Activated B cell treated with CpG ODN at 0.5 μM for 24 hours (primary cell): ENCODE data around the gene APLN. TPM values are rescaled to one million over a fixed set of nuclear protein-coding genes. Genes with fewer than 3 reads are reported as not detected.

ENCODE experiments used
- ATAC-seq: fragments of 200-7000 bp; cut with Tn5 transposase; one replicate; pipeline ENCODE4 v1.10.0; 2021; ENCODE audit warnings: low read depth, mild to moderate bottlenecking, moderate library complexity
- CTCF ChIA-PET: fragments of 350-600 bp; sonication (Branson Sonifier 250); formaldehyde crosslinking; loops from one replicate; lab custom pipeline; 2021; ENCODE audit warnings: antibody characterized with exemption; lab: Charles Lee
- POLR2A ChIA-PET: fragments of 350-600 bp; sonication (Branson Sonifier 250); formaldehyde crosslinking; loops from one replicate; lab custom pipeline; 2021; ENCODE audit warnings: antibody characterized with exemption; lab: Charles Lee
- DNase-seq: peaks from one replicate; pipeline ENCODE4 v3.0.0; 2022
- H3K27ac Mint-ChIP-seq: one replicate; pipeline ENCODE4 v1.8.0; 2020; ENCODE audit warnings: mixed read lengths
- H3K27me3 Mint-ChIP-seq: one replicate; pipeline ENCODE4 v1.8.0; 2021; ENCODE audit warnings: mixed read lengths
- H3K36me3 Mint-ChIP-seq: one replicate; pipeline ENCODE4 v1.8.0; 2021; ENCODE audit warnings: low read depth, mixed read lengths
- H3K4me1 Mint-ChIP-seq: one replicate; pipeline ENCODE4 v1.8.0; 2021; ENCODE audit warnings: mixed read lengths
- H3K4me3 Mint-ChIP-seq: one replicate; pipeline ENCODE4 v1.8.0; 2020; ENCODE audit warnings: mild to moderate bottlenecking, mixed read lengths
- H3K9me3 Mint-ChIP-seq: one replicate; pipeline ENCODE4 v1.8.0; 2020; ENCODE audit warnings: mixed read lengths
- intact Hi-C: fragments of 100-400 bp; cut with micrococcal nuclease; formaldehyde crosslinking; loops from one replicate; pipeline ENCODE4 v1.15.1; 2024
- total RNA-seq: library from RNA; stranded (reverse); gene quantifications from 2 replicates; pipeline ENCODE4 v1.2.3, GENCODE V29; 2022
- TF ChIP-seq, protein P1 (sequence below): fragments of 200-600 bp; IDR thresholded peaks from one replicate; pipeline ENCODE4 v1.8.0; 2022; ENCODE audit warnings: antibody characterized with exemption, mild to moderate bottlenecking

APLN gene
- total RNA-seq, 1 donor from 2014 or later: not detected

DNA sequence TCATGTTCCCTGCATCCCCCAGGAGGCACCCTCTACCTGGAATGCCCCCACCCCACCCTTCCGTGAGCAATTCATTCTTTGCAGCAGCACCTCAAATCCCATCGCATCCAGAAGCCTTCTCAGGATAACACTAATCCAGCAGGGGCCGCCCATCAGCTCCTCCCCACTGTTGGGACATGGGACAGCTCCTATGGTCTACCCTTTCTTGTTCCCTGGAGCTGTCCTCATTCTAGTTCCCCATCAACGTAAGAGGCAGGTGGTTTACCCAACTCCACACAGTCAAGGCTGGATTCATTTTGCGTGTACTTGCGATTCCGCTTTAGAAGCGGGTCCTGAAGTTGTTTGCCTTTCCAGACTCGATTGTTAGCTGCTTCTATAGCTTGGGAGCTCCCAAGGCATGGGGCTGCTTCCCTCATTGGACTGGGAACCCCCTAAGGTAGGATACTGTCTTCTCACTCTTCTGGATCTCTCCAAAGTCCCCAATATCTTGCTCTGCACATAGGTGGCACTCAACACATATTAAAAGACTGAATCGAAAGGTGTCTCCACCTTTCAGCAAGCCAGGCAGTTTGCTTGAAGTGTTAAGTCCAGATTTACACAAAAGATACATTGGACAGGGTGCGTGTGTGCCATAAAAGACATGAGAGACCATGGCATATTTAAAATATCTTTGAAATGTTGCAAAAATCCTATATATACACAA lies 942 bp upstream of the APLN start:
- H3K27me3 Mint-ChIP-seq: peaks cover 12% of the 10 kb centered on the region
- intact Hi-C loops: loop anchor here (1.0 kb wide), 1 partner anchor 168 kb away; no protein-coding TSS in a partner anchor
- no peak for DNase-seq
- H3K36me3 Mint-ChIP-seq: no peaks in the 10 kb centered on the region
- ChIA-PET POLR2A (interaction anchor here (0.5 to 0.8 kb wide), 2 partner anchors 125 to 131 kb away, joined by 3 read pairs; no protein-coding TSS in a partner anchor), CTCF (interaction anchor here (0.8 to 1.7 kb wide), 3 partner anchors 18 to 167 kb away, joined by 3 read pairs; no protein-coding TSS in a partner anchor)
- peaks cover 11% of the 10 kb centered on the region for H3K4me1 Mint-ChIP-seq
- H3K4me3 Mint-ChIP-seq: peak overlapping the region; percentile 56
- TF ChIP-seq, protein P1, sequence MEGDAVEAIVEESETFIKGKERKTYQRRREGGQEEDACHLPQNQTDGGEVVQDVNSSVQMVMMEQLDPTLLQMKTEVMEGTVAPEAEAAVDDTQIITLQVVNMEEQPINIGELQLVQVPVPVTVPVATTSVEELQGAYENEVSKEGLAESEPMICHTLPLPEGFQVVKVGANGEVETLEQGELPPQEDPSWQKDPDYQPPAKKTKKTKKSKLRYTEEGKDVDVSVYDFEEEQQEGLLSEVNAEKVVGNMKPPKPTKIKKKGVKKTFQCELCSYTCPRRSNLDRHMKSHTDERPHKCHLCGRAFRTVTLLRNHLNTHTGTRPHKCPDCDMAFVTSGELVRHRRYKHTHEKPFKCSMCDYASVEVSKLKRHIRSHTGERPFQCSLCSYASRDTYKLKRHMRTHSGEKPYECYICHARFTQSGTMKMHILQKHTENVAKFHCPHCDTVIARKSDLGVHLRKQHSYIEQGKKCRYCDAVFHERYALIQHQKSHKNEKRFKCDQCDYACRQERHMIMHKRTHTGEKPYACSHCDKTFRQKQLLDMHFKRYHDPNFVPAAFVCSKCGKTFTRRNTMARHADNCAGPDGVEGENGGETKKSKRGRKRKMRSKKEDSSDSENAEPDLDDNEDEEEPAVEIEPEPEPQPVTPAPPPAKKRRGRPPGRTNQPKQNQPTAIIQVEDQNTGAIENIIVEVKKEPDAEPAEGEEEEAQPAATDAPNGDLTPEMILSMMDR: no peak
- no peak overlapping the region for H3K27ac Mint-ChIP-seq
- no peak for ATAC-seq
- H3K9me3 Mint-ChIP-seq: no peaks in the 10 kb centered on the region

DNA sequence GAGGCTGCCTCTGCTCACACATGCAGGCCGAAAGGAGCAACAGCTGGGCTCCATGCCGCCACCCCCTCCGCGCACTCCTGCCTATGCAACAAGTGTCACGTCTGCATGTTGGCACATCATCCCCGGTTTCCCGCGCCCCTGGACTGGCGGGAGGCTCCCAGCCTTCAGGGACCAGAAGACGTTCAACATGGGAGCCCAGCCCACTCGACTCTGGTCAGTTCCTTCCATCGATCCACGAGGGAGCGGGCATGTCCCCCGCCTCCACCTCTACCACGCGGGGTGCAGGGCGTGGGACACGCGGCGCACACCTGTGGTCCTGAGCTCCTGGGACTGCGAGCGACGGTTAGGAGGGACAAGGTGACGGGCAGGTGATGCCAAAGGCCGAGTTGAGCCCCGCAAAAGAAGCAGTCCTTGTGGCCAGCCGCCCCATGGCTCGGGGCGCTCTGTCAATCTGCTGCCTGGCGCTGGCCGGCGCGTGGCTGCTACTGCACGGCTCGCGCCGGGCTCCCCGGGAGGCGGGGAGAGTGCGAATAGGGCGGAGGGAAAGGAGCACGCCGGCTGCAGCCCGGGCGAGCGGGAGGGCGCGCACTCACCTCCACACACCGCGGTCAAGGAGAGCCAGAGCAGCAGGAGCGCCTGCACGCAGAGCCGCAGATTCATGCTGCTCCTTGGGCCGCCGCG lies 645 bp downstream of the APLN start:
- POLR2A ChIA-PET: interaction anchor here (0.8 kb wide), 1 partner anchor 127 kb away, joined by 3 read pairs; no protein-coding TSS in a partner anchor
- Mint-ChIP-seq H3K4me1 (peaks cover 11% of the 10 kb centered on the region), H3K27ac (no peak overlapping the region), H3K9me3 (no peaks in the 10 kb centered on the region), H3K36me3 (no peaks in the 10 kb centered on the region), H3K27me3 (peaks cover 12% of the 10 kb centered on the region), H3K4me3 (peak overlapping the region; percentile 69)
- CTCF ChIA-PET: no interaction called here
- TF ChIP-seq, protein P1: no peak
- intact Hi-C loops: no loop called here
- ATAC-seq: peak; percentile 61
- no peak for DNase-seq

DNA sequence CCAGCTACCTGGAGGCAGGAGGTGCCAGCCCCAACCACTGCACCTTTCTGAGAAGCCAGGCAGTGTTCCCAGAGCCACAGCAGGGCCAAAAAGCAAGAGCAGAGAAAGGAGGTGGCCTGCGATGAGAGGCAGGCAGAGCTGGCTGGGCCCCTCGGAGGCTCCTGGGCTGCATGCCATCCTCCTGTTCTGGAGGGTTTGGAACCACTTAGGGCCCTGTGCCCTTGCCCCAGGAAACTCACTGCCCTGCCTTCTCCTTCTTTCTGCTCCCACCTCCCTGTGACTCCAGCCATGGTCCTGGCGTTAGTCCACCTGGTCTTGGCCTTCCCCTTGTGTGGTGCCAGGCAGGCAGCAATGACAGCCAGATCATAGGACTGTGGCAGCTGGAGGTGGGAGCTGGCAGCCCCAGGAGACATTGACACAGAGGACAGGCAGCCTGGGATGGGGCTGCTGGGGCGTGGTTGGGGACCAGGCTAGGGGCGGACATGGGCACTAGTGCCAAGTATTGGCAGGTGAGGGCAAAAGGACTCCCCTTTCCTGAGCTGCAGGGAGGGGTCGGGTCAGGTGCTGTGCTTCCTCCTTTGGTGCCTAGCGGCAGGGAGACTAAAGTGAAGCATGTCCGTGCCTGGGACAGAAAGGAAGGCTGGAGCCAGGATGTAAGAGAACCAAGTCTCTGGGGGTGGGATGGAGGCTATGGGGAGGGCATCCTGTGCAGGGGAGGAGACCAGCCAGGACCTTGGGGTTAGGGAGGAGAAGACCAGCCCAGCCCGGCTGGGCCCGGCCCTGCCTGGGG lies 1.4 kb downstream of the APLN start:
- H3K27me3 Mint-ChIP-seq: peaks cover 12% of the 10 kb centered on the region
- TF ChIP-seq, protein P1: no peak
- CTCF ChIA-PET: no interaction called here
- no peak for DNase-seq
- H3K27ac Mint-ChIP-seq: no peak overlapping the region
- H3K9me3 Mint-ChIP-seq: no peaks in the 10 kb centered on the region
- peak overlapping the region; percentile 69 for H3K4me3 Mint-ChIP-seq
- no peaks in the 10 kb centered on the region for H3K36me3 Mint-ChIP-seq
- intact Hi-C loops: no loop called here
- POLR2A ChIA-PET: no interaction called here
- H3K4me1 Mint-ChIP-seq: peaks cover 11% of the 10 kb centered on the region
- ATAC-seq: no peak

DNA sequence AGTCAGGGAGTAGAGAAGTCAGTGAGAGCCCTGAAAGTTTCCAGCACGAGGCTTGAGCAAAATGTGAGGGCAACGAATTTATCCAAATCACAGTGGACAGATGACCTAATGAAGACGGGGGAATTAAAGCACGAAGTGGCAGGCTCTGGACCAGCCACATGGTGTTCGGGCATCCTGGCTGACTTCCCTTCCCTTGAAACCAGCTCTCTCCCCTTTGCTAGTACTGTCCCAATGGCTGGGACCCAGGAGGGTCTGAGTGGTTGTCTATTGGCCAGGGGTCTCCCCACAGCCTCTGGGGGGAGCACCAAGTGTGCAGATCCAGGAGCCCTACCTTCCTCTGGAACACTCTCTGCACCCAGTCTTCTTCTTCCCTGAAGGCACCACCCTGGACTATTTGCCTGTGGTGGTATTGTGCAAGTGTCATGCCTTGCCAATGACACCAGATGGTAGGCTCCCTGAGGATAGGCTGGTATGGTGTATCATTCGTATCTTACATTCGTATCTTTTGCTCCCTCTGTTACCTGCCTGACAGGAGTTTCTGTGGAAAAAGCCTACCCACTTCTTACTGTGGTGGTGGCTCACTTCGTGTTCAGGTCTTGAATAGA lies 2.1 kb downstream of the APLN start:
- Mint-ChIP-seq H3K27ac (no peak overlapping the region), H3K36me3 (no peaks in the 10 kb centered on the region), H3K4me3 (no peak overlapping the region), H3K4me1 (peaks cover 11% of the 10 kb centered on the region), H3K27me3 (peaks cover 12% of the 10 kb centered on the region), H3K9me3 (no peaks in the 10 kb centered on the region)
- no peak for ATAC-seq
- DNase-seq: no peak
- ChIA-PET POLR2A (no interaction called here), CTCF (no interaction called here)
- intact Hi-C loops: no loop called here
- TF ChIP-seq, protein P1: no peak
